T-helper 22 cell (primary cell): ENCODE results near the gene AKAP12.

Experiments used
- DNase-seq: peaks from one replicate; pipeline ENCODE4 v3.0.0-alpha.2; 2020; ENCODE audit warnings: low read depth

The AKAP12 gene, protein sequence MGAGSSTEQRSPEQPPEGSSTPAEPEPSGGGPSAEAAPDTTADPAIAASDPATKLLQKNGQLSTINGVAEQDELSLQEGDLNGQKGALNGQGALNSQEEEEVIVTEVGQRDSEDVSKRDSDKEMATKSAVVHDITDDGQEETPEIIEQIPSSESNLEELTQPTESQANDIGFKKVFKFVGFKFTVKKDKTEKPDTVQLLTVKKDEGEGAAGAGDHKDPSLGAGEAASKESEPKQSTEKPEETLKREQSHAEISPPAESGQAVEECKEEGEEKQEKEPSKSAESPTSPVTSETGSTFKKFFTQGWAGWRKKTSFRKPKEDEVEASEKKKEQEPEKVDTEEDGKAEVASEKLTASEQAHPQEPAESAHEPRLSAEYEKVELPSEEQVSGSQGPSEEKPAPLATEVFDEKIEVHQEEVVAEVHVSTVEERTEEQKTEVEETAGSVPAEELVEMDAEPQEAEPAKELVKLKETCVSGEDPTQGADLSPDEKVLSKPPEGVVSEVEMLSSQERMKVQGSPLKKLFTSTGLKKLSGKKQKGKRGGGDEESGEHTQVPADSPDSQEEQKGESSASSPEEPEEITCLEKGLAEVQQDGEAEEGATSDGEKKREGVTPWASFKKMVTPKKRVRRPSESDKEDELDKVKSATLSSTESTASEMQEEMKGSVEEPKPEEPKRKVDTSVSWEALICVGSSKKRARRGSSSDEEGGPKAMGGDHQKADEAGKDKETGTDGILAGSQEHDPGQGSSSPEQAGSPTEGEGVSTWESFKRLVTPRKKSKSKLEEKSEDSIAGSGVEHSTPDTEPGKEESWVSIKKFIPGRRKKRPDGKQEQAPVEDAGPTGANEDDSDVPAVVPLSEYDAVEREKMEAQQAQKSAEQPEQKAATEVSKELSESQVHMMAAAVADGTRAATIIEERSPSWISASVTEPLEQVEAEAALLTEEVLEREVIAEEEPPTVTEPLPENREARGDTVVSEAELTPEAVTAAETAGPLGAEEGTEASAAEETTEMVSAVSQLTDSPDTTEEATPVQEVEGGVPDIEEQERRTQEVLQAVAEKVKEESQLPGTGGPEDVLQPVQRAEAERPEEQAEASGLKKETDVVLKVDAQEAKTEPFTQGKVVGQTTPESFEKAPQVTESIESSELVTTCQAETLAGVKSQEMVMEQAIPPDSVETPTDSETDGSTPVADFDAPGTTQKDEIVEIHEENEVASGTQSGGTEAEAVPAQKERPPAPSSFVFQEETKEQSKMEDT (N-terminal part only)

GRCh38 chr6:151239603-151240035, at the start of gene AKAP12:
Gene AKAP12 (plus strand): TSS chr6:151239967. CDS start chr6:151240563, 596 bp downstream.
- no peak for DNase-seq

DNA sequence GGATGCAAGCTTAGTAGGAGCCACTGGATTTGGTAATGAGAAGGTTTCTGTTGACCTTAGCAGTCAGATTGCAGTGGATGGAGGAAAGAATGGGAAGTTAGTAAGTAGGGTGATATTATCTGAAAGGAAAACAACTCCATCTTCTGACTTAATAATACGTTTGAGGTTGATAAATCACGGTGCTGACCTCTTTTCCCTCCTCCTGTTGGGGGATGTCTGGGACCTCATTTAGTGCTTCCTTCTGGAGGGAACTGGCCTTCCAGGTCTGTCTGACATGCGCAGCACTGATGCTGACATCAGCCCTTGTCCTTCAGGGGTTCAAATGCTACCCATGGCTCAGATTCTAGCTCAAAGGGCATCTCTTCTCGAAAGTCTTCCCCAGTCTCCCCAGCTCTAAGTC, 48.2 kb upstream of the AKAP12 start:
- no peak for DNase-seq

DNA sequence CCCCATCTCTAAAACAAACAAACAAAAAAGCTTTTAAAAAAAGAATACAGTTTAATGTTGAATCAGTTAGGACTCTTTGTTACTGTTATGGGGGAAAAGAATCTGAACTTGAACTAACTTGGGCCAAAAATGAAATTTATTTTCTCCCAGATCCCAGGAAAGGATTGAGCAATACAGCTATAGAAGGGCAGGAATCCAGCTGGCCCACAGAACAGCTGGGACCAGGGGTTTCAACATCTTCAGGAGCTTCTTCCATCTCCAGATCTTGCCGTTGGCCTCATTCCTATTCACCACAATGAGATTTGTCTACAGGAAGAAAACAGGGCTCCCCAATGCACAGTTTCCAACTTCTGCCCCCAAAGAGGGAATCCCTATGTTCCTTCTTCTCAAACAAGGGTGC, 43.2 kb upstream of the AKAP12 start:
- DNase-seq = no peak

DNA sequence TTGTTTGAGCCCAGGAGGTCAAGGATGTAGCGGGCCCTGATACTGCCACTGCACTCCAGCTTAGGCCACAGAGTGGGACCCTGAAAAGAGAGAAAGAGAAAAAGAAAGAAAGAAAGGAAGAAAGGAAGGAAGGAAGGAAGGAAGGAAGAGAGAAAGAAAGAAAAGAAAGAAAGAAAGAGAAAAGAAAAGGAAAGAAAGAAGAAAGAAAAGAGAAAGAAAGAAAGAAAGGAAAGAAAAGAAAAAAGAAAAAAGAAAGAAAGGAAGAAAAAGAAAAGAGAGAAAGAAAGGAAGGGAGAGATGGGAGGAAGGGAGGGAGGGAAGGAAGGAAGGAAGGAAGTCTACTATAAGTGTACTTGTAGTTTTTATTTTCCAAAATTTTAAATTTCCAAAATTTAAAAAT, 42.2 kb upstream of the AKAP12 start:
- DNase-seq = no peak

DNA sequence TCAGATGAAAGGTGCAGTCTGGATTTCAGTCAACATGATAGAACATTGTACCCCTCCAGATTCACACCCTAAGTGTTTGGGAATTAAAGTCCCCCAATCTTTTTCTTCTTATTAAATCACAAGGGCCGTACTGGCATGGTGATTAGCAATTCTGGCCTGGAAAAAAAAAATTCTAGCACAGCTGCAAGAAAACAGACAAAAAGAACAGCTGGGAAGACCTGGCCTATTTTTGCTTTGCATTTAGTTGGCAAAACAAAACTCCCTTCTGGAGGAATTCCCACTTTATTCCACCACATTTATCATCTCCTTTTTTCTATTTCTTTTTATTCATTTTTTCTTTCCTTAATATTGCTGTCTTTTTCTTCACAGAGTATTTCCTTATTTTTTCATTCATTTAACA, 39.8 kb upstream of the AKAP12 start:
- no peak for DNase-seq

GRCh38 chr6:151205721-151206600, 33.8 kb upstream of the AKAP12 start:
- DNase-seq = no peak

DNA sequence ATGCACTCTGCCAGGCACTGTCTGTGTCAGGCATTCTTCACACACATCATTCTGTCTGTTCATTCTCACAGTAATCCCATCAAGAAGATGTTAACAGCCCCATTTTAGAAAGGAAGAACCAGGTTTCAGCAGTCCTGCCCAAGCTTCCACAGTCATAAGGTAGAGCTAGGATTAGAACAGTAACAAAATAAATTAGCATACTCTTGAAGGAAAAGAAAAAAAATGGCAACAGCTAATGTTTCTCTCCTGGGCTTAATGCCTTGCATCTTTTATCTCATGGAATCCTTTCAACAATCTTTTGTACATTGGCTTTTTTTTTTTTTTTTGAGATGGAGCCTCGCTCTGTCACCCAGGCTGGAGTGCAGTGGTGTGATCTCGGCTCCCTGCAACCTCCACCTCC, 32.1 kb upstream of the AKAP12 start:
- DNase-seq = no peak

DNA sequence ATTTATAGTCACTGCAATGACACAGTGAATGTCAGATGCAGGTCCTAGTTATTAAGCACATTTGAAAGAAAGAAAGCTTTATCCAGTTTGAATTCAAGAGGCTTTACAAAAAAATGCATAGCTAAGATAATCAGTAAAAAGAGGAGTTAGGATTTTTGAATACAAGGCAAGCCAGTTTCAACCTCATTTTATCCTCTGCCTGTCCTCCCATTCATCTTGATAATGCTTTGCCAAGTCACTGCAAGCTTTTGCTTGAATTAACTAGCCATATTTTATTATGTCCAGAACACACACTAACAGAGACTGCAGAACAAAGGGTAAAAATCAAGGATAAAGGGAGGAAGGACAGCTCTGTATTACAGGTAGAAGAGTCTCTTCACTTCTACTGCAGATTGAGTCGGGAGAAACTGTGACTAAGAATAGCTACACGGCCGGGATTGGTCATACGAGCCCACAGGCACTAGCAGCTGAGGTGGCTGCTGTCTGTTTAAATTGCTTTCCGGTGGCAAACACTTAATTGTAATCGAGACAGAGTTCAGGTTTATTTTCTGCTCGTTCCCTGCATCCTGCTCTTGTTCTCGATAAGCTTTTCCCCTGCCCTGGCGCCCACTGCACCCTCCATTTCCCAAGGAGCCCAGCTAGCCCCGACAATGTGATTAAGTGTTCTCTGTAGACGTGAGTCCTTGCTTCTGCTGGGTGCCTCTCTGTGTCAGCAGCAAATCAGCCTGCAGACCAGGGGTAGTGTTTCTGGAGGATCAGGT, 30.5 kb upstream of the AKAP12 start:
- no peak for DNase-seq

GRCh38 chr6:151211075-151211474, 28.7 kb upstream of the AKAP12 start:
- DNase-seq = no peak

DNA sequence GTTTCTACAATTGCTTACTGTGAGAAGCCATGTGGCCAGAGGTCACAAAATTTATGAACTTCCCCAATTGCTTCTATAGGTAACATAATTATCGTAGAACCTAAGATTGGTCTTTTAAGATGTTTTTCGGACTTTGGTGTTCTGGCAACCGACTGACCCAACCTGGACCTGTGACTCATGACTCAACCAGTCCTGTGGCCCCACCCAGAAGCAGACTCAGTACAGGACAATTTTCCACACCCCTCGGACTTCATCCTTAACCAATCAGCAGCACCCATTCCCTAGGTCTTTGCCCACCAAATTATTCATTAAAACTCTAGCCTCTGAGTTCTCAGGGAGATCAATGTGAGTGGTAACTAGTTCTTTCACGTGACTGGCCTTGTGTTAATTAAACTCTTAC, 26.4 kb upstream of the AKAP12 start:
- DNase-seq = no peak

GRCh38 chr6:151215999-151216398, 23.8 kb upstream of the AKAP12 start:
- DNase-seq = no peak

- no peak for DNase-seq
Measured at GRCh38 chr6:151216804-151217203, 23.0 kb upstream of the AKAP12 start.

- no peak for DNase-seq
Measured at GRCh38 chr6:151219192-151219591, 20.6 kb upstream of the AKAP12 start.

DNA sequence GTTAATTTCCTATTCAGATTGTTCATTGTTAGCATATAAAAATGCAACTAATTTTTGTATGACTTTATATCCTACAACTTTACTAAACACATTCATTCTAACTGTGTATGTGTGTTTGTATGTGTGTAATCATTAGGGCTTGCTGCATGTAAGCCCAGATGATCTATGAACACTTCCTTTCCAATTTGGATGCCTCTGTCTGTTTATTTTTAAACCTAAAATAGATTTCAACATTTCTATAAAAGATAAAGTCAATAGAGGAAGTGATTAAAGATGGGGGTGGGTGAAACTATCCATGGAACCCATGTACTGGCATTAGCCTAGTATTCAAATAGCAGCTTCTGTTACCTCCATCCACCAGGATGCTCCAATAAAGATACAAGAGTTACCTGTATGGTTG, 15.7 kb upstream of the AKAP12 start:
- no peak for DNase-seq

- no peak for DNase-seq
Measured at GRCh38 chr6:151225919-151226318, 13.8 kb upstream of the AKAP12 start.

DNA sequence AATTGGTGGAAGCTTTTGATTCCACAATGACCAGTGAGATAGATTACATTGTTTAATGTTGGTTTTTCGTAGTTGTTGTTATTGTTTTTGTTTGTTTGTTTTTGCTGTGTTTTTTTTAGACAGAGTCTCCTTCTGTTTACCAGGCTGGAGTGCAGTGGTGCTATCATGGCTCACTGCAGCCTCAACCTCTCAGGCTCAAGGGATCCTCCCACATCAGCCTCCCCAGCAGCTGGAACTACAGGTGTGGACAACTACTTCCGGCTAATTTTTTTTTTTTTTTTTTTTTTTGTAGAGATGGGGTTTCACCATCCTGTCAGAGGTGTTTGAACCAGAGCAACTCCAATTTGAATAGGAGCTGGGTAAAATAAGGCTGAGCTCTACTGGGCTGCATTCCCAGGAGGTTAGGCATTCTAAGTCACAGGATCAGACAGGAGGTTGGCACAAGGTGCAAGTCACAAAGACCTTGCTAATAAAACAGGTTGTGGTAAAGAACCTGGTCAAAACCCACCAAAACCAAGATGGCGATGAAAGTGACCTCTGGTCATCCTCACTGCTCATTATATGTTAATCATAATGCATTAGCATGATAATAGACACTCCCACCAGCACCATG, 10.9 kb upstream of the AKAP12 start:
- DNase-seq = no peak

GRCh38 chr6:151229401-151230276, 10.1 kb upstream of the AKAP12 start:
- DNase-seq = no peak

GRCh38 chr6:151230277-151230577, 9.5 kb upstream of the AKAP12 start:
- DNase-seq = no peak

- no peak for DNase-seq
Measured at GRCh38 chr6:151232899-151233298, 6.9 kb upstream of the AKAP12 start.
